GM18870 (cell line): ENCODE measurements around the gene POLR3H.
"Not testable (repeated sequence)": the region's sequence is repeated elsewhere in the genome, so short reads cannot be mapped to it uniquely, and the experiment has no call there.

Experiments
- ATAC-seq: cut with Tn5 transposase; IDR thresholded peaks from one replicate; pipeline ENCODE4 v1.9.1; 2021; ENCODE audit warnings: moderate library complexity; ENCODE audit not compliant: unreplicated experiment

POLR3H gene

DNA sequence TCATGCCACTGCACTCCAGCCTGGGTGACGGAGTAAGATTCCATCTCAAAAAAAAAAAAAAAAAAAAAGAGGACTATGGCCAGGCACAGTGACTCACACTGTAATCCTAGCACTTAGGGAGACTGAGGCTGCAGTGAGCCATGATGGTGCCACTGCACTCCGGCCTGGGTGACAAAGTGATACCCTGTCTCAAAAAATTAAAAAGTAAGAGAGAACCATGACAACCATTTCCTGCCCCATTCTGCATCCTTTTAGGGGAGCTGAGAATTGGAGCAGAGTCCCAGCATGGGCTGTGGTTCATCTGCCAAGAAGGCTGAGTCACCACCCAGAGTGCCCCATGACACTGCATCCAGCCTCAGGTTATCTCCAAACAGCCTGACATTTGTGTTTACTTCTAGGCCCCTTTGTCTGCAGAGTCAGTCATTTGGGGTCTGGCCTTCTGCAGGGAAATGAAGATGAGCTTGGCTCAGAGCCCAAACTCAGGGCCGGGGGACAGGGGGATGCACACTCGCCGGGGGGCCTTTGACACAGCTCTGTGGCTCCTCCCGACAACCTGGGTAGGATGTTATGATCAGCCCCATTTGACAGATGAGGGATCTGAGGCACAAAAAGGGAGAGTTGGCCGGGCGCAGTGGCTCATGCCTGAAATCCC, 21.3 kb upstream of the POLR3H start:
- no peak for ATAC-seq

GRCh38 chr22:41564563-41564962, 20.3 kb upstream of the POLR3H start:
- no peak for ATAC-seq

- no peak for ATAC-seq
Observed at GRCh38 chr22:41563051-41563711, 18.9 kb upstream of the POLR3H start.

GRCh38 chr22:41562461-41562860, 18.2 kb upstream of the POLR3H start:
- no peak for ATAC-seq

- no peak for ATAC-seq
Observed at GRCh38 chr22:41561788-41562187, 17.5 kb upstream of the POLR3H start.

- no peak for ATAC-seq
Observed at GRCh38 chr22:41561335-41561734, 17.1 kb upstream of the POLR3H start.

DNA sequence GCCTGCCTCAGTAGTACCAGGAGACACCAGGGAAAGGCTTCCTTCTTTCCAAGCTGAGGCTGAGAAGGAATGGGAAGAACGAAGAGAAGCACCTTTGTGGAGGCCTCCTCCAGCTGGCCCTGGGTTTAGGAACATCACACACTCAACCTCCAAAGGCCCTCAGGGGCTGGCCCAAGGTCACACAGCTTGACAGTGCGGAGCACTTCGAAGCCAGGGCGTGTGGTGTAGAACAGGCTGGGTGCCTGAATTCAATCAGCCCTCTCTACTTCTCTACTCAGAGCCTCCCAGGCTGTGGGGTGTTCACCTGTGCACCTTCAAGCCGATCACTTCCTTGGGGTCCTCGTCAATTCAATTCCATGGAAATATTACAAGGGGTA, 15.8 kb upstream of the POLR3H start:
- ATAC-seq, result no peak

DNA sequence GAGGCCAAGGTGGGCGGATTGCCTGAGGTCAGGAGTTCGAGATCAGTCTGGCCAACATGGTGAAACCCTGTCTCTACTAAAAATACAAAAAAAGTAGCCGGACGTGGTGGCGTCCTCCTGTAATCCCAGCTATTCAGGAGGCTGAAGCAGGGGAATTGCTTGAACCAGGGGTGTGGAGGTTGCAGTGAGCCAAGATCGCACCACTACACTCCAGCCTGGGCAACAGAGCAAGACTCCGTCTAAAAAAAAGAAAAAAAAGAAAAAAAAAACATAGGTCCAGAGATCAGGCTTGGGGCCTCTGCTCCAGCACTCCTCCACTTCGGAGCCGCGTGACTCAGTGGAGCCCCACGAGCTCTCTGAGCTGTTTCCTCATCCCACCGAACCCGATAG, 14.0 kb upstream of the POLR3H start:
- not testable (repeated sequence) for ATAC-seq

DNA sequence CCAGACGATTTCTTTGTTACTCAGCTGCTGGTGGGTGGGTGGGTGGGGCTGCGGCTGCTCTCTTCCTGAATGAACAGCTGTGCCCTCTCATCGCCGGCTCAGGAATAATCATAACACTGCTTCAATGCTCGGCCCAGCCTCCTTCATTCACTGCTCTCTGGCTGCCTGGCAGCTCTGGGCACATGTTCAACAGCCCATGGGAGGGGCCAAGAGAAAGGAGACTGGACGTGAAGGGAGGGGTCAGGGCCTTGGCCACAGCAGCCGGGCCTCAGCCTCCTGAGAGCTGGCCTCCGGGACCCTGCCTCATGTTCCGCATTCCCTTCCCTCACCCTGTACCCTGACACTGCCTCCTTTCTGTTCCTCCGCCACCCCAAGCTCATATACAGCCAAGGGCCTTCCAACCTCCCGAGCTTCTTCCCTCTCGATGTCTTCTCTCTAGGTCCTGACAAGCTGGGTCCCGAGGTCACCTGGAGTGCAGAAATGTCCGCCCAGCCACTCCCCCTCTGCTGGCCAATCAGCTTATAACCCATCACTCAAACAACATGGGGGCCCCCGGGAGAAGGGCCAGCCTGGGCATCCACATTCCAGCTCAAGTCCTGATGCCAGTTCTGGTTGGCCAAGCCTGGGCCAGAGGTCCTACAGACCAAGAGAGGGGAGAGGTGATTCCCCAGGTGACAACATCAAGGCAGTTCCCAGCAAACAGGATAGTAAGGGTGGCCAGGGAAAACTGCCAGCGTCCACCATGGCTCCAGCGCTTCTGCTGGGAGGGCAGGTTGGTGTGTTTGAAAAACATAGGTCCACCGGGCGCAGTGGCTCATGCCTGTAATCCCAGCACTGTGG, 13.4 kb upstream of the POLR3H start:
- ATAC-seq, result no peak

DNA sequence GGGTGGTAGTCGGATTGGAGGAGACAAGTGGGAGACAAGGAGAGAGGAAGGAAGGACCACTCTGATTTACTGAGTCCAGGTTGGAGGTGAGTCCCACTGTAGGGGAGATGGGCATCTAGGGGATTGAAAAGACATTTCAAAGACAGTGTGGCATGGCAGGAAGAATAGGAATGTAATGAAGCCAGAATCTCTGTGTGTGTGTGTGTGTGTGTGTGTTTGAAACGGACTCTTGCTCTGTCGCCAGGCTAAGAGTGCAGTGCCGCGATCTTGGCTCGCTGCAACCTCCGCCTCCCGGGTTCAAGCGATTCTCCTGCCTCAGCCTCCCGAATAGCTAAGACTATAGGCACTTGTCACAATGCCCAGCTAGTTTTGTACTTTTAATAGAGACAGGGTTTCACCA, 12.3 kb upstream of the POLR3H start:
- ATAC-seq, result no peak

DNA sequence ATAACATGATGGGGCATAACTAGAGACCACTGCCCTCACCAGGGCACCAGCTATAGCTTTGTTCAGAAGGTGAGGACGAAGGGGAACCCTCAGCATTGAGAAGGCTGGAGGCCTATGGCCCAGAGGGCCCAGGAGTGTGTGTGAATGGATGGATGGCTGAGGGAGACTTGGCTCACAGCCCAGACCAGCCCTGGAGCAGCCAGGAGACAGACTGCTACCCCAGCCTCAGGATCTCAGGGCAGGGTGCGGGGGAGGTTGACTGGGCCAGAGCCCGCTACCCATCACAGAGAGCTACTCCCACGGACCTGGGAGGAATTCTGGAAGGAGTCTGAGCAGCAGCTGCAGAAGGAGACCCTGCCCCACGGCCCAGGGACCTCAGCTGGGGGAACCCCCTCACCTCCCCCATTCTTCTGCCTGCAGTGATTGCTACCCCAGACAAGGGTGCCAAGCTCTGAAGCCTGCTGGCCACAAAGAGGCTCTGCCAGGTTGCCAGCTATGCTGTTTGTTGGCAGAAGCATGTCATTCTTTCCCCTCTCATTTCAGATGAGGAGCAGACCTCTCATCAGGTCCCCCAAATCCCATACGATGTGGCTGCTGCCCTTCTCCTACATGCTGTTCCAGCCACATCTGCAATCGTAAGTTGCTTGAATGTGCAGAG, 11.2 kb upstream of the POLR3H start:
- no peak for ATAC-seq

- no peak for ATAC-seq
Observed at GRCh38 chr22:41551877-41552582, 7.8 kb upstream of the POLR3H start.

DNA sequence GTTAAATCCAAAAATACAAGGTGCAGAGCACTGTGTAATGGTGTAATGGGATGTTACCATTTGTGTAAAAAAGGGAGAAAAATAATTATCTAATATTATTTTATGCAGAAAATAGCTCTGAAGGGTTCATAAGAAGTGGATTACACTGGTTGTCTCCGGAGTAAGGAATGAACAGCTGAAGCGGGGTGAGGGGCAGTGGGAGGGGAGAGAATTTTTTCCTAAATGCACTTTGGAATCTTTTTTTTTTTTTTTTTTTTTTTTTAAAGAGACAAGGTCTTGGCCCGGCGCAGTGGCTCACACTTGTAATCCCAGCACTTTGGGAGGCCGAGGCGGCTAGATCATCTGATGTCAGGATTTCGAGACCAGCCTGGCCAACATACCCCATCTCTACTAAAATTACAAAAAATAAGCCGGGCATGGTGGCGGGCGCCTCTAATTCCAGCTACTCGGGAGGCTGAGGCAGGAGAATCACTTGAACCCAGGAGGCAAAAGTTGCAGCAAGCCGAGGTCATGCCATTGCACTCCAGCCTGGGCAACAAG, 6.8 kb upstream of the POLR3H start:
- ATAC-seq, result no peak

DNA sequence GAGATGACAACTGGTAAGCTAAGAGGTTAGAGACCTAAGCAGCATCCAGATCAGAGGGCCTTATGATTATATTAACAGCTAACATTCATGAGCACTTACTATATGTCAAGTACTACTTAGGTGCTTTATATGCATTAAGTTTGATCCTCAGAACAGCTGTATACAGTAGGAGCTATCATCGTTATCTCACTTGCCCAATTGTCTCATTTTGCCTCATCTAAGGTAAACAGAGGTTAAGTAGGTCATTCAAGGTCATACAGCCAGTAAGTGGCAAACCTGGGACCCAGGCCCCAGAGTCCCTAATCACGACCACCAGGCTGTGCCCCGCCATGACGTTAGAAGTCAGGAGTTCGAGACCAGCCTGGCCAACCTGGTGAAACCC, 4.6 kb upstream of the POLR3H start:
- no peak for ATAC-seq

- ATAC-seq, result no peak
Observed at GRCh38 chr22:41544671-41545476, 604 bp upstream of the POLR3H start.

DNA sequence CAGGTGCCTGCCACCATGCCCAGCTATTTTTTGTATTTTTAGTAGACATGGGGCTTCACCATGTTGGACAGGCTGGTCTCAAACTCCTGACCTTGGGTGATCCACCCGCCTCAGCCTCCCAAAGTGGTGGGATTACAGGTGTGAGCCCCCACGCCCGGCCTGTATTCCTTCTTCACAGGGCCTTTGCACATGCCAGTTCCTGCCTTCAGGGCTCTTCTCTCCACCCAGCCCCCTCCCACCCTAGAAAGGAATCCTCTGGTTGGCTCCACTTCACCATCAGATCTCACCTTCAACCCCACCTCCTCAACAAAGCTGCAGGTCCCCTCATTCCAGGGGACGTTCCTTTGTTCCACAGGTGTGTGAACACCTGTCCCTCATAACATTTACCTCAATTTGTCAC, 2.0 kb downstream of the POLR3H start:
- ATAC-seq, result no peak

GRCh38 chr22:41541484-41541883, 2.8 kb downstream of the POLR3H start:
- no peak for ATAC-seq

DNA sequence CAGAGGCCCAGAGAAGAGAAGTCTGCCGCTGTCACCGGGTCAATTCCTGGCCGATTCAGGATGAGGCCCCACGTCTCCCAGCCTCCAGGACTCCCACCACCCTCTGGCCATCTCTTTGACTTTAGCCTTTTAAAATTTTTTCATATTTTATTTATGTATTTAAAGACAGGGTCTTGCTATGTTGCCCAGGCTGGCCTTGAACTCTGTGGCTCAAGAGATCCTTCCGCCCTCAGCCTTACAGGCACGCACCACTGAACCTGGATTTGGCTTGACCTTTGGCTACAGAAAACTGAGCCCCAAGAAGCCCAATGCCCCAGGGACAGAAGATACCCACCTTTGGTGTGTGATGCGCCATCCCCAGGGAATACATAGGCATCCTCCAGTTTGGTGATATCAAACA, 3.9 kb downstream of the POLR3H start:
- ATAC-seq, result no peak

DNA sequence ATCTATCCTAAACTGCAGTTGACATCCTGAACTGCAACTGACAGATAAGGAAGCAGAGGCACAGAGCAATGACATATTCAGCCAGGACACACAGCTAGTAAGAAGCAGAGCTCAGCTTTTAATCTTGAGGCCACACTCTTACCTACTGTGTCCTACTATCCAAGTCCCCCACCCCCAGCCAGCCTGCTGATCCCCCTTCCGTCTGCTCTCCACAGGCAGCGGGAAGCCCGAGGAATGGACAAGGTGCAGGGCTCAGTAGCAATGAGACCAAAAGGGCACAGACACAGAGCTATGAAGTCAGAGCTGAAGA, 4.3 kb downstream of the POLR3H start:
- ATAC-seq, result no peak
